B cell (primary cell): ENCODE measurements around the gene TENM3.

ENCODE experiments used
- EZH2 ChIP-seq: IDR thresholded peaks from 2 replicates; pipeline ENCODE4 v1.6.1; 2012; ENCODE audit warnings: borderline replicate concordance, low read depth, mild to moderate bottlenecking, moderate library complexity, low read length; ENCODE audit not compliant: insufficient read depth, poor library complexity, severe bottlenecking
- TF ChIP-seq, protein P1 (sequence below): fragments of 200-600 bp; IDR thresholded peaks from one replicate; pipeline ENCODE4 v1.8.0; 2022; ENCODE audit warnings: antibody characterized with exemption, mild to moderate bottlenecking

DNA sequence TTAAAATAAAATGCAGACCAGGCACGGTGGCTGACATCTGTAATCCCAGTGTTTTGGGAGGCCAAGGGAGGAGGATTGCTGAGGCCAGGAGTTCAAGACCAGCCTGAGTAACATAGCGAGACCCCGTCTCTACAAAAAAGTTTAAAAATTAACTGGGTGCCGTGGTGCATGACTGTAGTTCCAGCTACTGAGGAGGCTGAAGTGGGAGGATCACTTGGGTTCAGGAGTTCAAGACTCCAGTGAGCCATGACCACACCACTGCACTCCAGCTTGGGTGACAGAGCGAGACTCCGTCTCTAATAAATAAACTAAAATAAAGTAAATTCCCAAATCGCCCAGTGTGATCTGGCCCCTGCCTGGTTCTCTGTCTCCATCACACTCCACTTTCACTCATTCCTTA, 43.7 kb downstream of the TENM3 start:
- TF ChIP-seq, protein P1, sequence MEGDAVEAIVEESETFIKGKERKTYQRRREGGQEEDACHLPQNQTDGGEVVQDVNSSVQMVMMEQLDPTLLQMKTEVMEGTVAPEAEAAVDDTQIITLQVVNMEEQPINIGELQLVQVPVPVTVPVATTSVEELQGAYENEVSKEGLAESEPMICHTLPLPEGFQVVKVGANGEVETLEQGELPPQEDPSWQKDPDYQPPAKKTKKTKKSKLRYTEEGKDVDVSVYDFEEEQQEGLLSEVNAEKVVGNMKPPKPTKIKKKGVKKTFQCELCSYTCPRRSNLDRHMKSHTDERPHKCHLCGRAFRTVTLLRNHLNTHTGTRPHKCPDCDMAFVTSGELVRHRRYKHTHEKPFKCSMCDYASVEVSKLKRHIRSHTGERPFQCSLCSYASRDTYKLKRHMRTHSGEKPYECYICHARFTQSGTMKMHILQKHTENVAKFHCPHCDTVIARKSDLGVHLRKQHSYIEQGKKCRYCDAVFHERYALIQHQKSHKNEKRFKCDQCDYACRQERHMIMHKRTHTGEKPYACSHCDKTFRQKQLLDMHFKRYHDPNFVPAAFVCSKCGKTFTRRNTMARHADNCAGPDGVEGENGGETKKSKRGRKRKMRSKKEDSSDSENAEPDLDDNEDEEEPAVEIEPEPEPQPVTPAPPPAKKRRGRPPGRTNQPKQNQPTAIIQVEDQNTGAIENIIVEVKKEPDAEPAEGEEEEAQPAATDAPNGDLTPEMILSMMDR, result no peak
- no peak for TF ChIP-seq EZH2
